Measurements from ENCODE around the gene PRKAG2. TPM values are rescaled to one million over a fixed set of nuclear protein-coding genes. Genes with fewer than 3 reads are reported as not detected.

Gene PRKAG2
- total and polyA plus RNA-seq, 2 experiments from 2014 or later, result 9.1 to 14.9 TPM

DNA sequence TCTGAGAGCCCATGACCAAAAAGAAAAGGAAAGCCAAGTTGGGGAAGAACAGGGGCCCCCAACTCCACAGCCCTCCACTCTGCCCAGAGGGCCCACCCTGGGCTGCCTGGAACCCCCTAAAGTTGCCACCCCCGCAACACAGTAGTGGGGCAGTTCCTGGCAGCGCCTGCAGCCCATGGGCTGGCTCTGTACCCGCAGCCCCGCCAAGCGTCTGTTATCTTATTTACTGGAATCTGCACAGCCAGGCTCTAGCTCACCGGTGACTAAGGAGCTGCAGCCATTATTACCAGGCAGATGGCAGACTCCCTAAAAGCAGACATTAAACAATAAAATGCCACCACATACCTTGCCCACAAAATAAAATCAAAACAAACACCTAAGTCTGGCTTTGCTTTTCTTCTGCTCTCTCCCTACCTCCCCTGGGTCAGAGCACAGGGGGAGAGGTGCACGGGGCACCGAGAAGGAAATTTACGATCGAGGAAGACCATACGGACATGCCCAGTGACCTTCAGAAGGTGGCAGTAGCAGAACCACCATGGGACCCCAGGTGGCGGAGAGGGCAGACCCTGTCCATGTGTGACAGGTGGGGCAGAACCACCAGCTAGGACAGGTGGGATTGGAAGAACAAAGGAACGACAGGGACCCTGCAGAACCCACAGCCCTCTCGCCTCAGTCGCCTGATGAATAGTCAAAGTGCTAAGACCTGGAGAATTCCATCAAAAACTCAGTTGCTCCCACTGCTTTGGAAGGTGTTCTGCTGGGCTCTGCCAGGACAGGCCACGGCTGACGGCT, 66.3 kb downstream of the PRKAG2 start:
- Histone ChIP-seq H3K4me2 (no peak overlapping the region), H3K79me2 (replicated peaks; ENCODE audit: insufficient read depth) (no peaks in the 10 kb centered on the region), H3K9me2 (ENCODE audit: insufficient read depth) (0 out of 2 replicates have a peak, but pooled peaks cover 3% of the 10 kb centered on the region), H2AFZ (no peak overlapping the region), H4K20me1 (replicated peaks; ENCODE audit: insufficient read depth) (no peaks in the 10 kb centered on the region), H3K27ac (ENCODE audit: low read depth) (no peak overlapping the region), H3K4me1 (ENCODE audit: insufficient read depth) (peaks cover 4% of the 10 kb centered on the region; the same call in 1 of the 2 replicates), H3K4me3 (no peak overlapping the region), H3K27me3 (ENCODE audit: insufficient read depth) (no peaks in the 10 kb centered on the region), H3F3A (replicated peaks; ENCODE audit: low read depth) (no peaks in the 10 kb centered on the region), H3K36me3 (ENCODE audit: insufficient read depth) (no peaks in the 10 kb centered on the region)
- Mint-ChIP-seq H3K36me3 (ENCODE audit: low read depth) (no peaks in the 10 kb centered on the region), H3K4me1 (peaks cover 23% of the 10 kb centered on the region), H3K9me3 (no peaks in the 10 kb centered on the region), H3K27ac (no peak overlapping the region), H3K4me3 (no peak overlapping the region), H3K27me3 (ENCODE audit: insufficient read depth, low read depth, poor library complexity) (peaks cover 11% of the 10 kb centered on the region)
- TF ChIP-seq ZNF114 (CRISPR knock-in tag; IDR thresholded peaks at IDR 0.05), result no peak
- TF ChIP-seq JUNB (IDR thresholded peaks at IDR 0.05; ENCODE audit: unreplicated experiment), result no peak
- TF ChIP-seq NANOG (IDR thresholded peaks at IDR 0.05; ENCODE audit: borderline replicate concordance), result no peak
- TF ChIP-seq ZNF331 (CRISPR knock-in tag; IDR thresholded peaks at IDR 0.05; ENCODE audit: low read depth), result no peak
- TF ChIP-seq, protein P1, sequence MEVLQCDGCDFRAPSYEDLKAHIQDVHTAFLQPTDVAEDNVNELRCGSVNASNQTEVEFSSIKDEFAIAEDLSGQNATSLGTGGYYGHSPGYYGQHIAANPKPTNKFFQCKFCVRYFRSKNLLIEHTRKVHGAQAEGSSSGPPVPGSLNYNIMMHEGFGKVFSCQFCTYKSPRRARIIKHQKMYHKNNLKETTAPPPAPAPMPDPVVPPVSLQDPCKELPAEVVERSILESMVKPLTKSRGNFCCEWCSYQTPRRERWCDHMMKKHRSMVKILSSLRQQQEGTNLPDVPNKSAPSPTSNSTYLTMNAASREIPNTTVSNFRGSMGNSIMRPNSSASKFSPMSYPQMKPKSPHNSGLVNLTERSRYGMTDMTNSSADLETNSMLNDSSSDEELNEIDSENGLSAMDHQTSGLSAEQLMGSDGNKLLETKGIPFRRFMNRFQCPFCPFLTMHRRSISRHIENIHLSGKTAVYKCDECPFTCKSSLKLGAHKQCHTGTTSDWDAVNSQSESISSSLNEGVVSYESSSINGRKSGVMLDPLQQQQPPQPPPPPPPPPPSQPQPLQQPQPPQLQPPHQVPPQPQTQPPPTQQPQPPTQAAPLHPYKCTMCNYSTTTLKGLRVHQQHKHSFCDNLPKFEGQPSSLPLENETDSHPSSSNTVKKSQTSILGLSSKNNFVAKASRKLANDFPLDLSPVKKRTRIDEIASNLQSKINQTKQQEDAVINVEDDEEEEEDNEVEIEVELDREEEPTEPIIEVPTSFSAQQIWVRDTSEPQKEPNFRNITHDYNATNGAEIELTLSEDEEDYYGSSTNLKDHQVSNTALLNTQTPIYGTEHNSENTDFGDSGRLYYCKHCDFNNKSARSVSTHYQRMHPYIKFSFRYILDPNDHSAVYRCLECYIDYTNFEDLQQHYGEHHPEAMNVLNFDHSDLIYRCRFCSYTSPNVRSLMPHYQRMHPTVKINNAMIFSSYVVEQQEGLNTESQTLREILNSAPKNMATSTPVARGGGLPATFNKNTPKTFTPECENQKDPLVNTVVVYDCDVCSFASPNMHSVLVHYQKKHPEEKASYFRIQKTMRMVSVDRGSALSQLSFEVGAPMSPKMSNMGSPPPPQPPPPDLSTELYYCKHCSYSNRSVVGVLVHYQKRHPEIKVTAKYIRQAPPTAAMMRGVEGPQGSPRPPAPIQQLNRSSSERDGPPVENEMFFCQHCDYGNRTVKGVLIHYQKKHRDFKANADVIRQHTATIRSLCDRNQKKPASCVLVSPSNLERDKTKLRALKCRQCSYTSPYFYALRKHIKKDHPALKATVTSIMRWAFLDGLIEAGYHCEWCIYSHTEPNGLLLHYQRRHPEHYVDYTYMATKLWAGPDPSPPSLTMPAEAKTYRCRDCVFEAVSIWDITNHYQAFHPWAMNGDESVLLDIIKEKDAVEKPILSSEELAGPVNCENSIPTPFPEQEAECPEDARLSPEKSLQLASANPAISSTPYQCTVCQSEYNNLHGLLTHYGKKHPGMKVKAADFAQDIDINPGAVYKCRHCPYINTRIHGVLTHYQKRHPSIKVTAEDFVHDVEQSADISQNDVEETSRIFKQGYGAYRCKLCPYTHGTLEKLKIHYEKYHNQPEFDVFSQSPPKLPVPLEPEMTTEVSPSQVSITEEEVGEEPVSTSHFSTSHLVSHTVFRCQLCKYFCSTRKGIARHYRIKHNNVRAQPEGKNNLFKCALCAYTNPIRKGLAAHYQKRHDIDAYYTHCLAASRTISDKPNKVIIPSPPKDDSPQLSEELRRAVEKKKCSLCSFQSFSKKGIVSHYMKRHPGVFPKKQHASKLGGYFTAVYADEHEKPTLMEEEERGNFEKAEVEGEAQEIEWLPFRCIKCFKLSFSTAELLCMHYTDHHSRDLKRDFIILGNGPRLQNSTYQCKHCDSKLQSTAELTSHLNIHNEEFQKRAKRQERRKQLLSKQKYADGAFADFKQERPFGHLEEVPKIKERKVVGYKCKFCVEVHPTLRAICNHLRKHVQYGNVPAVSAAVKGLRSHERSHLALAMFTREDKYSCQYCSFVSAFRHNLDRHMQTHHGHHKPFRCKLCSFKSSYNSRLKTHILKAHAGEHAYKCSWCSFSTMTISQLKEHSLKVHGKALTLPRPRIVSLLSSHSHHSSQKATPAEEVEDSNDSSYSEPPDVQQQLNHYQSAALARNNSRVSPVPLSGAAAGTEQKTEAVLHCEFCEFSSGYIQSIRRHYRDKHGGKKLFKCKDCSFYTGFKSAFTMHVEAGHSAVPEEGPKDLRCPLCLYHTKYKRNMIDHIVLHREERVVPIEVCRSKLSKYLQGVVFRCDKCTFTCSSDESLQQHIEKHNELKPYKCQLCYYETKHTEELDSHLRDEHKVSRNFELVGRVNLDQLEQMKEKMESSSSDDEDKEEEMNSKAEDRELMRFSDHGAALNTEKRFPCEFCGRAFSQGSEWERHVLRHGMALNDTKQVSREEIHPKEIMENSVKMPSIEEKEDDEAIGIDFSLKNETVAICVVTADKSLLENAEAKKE (CRISPR knock-in tag; IDR thresholded peaks at IDR 0.05), result no peak
- no peak for TF ChIP-seq CREB1 (CRISPR knock-in tag; IDR thresholded peaks at IDR 0.05; ENCODE audit: low read depth)
- TF ChIP-seq POLR2AphosphoS5 (IDR thresholded peaks at IDR 0.05; ENCODE audit: low read depth), result no peak
- TF ChIP-seq, protein P2, sequence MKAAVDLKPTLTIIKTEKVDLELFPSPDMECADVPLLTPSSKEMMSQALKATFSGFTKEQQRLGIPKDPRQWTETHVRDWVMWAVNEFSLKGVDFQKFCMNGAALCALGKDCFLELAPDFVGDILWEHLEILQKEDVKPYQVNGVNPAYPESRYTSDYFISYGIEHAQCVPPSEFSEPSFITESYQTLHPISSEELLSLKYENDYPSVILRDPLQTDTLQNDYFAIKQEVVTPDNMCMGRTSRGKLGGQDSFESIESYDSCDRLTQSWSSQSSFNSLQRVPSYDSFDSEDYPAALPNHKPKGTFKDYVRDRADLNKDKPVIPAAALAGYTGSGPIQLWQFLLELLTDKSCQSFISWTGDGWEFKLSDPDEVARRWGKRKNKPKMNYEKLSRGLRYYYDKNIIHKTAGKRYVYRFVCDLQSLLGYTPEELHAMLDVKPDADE (IDR thresholded peaks at IDR 0.05), result no peak
- TF ChIP-seq STAT1 (IDR thresholded peaks at IDR 0.05; ENCODE audit: unreplicated experiment), result no peak
- no peak for TF ChIP-seq EZH2 (IDR thresholded peaks at IDR 0.05; ENCODE audit: low read depth, unreplicated experiment)
- TF ChIP-seq, protein P3, sequence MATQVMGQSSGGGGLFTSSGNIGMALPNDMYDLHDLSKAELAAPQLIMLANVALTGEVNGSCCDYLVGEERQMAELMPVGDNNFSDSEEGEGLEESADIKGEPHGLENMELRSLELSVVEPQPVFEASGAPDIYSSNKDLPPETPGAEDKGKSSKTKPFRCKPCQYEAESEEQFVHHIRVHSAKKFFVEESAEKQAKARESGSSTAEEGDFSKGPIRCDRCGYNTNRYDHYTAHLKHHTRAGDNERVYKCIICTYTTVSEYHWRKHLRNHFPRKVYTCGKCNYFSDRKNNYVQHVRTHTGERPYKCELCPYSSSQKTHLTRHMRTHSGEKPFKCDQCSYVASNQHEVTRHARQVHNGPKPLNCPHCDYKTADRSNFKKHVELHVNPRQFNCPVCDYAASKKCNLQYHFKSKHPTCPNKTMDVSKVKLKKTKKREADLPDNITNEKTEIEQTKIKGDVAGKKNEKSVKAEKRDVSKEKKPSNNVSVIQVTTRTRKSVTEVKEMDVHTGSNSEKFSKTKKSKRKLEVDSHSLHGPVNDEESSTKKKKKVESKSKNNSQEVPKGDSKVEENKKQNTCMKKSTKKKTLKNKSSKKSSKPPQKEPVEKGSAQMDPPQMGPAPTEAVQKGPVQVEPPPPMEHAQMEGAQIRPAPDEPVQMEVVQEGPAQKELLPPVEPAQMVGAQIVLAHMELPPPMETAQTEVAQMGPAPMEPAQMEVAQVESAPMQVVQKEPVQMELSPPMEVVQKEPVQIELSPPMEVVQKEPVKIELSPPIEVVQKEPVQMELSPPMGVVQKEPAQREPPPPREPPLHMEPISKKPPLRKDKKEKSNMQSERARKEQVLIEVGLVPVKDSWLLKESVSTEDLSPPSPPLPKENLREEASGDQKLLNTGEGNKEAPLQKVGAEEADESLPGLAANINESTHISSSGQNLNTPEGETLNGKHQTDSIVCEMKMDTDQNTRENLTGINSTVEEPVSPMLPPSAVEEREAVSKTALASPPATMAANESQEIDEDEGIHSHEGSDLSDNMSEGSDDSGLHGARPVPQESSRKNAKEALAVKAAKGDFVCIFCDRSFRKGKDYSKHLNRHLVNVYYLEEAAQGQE (IDR thresholded peaks at IDR 0.05; ENCODE audit: unreplicated experiment), result no peak
- TF ChIP-seq EZH2phosphoT487 (IDR thresholded peaks at IDR 0.05; ENCODE audit: unreplicated experiment), result no peak
- no peak for DNase-seq (ENCODE audit: low spot score)
- no peak for ATAC-seq
